Thyroid gland (tissue), 4 donors: ENCODE results near the gene ITGBL1.

Experiments used
- CTCF ChIP-seq, 6 experiments: fragments of 200-600 bp in 3 of 6; fragments of 450-650 bp in 3 of 6; sonication (generic) in 3 of 6; IDR thresholded peaks; one replicate each; pipeline ENCODE4 v1.5.1; 2016 to 2019; ENCODE audit warnings: antibody characterized with exemption in 6 of 6, mild to moderate bottlenecking in 2 of 6, inconsistent platforms in 1 of 6, moderate library complexity in 1 of 6
- POLR2A ChIP-seq, 2 donors: fragments of 450-650 bp; IDR thresholded peaks; one replicate each; pipeline ENCODE4 v1.6.1; 2017; ENCODE audit warnings: antibody characterized with exemption in 2 of 2, mild to moderate bottlenecking in 2 of 2, moderate library complexity in 1 of 2

DNA sequence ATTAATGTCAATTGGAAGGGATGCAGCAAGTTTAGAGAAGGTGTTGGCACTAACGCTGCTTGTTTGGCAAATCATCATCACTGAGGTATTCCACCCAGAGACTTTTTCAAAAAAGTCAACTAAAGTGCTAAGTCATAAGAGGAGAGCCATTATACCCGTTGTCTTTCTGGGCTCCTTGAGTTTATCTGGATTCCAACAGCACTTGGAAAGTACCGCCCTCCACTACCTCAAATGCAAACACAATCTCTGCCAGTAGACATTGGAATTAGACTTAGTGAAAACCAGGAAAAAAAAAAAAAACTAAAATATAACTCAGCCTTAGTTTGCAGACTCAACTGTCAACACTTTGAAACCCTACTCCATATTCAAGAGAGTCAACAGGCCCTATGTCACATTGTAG is 266.0 kb downstream of the ITGBL1 start:
- TF ChIP-seq CTCF (IDR thresholded peaks at IDR 0.05) (no peak), POLR2A (IDR thresholded peaks at IDR 0.05) (no peak)
